ENCODE data around the gene MSH5.

The MSH5 gene

GRCh38 chr6:31713465-31713864 lies 26.3 kb upstream of the MSH5 start:
- DNase-seq, result no peak

GRCh38 chr6:31713991-31714684 lies 25.7 kb upstream of the MSH5 start:
- no peak for DNase-seq

- DNase-seq, result no peak
Observed at GRCh38 chr6:31715022-31715958, 24.5 kb upstream of the MSH5 start, which contains the start of gene LY6G6D. LY6G6D (plus strand) TSS chr6:31715348; CDS start chr6:31715356, 8 bp downstream.

GRCh38 chr6:31717499-31718222 lies 22.1 kb upstream of the MSH5 start:
- DNase-seq, result no peak

GRCh38 chr6:31718265-31718664 lies 21.5 kb upstream of the MSH5 start:
- no peak for DNase-seq

- no peak for DNase-seq
Observed at GRCh38 chr6:31719001-31719400, 20.8 kb upstream of the MSH5 start.

GRCh38 chr6:31720196-31720770 lies 19.5 kb upstream of the MSH5 start:
- no peak for DNase-seq

GRCh38 chr6:31721351-31722020 lies 18.3 kb upstream of the MSH5 start, which contains the start of gene LY6G6C:
LY6G6C (minus strand) TSS chr6:31721746; CDS start chr6:31721679, 67 bp downstream.
- no peak for DNase-seq

GRCh38 chr6:31722173-31722572 lies 17.6 kb upstream of the MSH5 start:
- no peak for DNase-seq

- DNase-seq, result peak; percentile 86
Observed at GRCh38 chr6:31723245-31723979, 16.4 kb upstream of the MSH5 start, which contains the start of gene MPIG6B. MPIG6B (plus strand) TSS chr6:31723373; CDS start chr6:31723384, 11 bp downstream.

GRCh38 chr6:31723980-31724691 lies 15.7 kb upstream of the MSH5 start:
- no peak for DNase-seq

GRCh38 chr6:31725502-31726350 lies 14.1 kb upstream of the MSH5 start:
- DNase-seq, result peak; percentile 74

GRCh38 chr6:31727034-31727716 lies 12.6 kb upstream of the MSH5 start:
- peak; percentile 93 for DNase-seq

GRCh38 chr6:31727717-31728671 lies 11.8 kb upstream of the MSH5 start:
- DNase-seq, result no peak

GRCh38 chr6:31728767-31729514 lies 10.9 kb upstream of the MSH5 start, which contains the start of gene DDAH2:
DDAH2 (minus strand) TSS chr6:31729299; CDS start chr6:31729161, 138 bp downstream.
- no peak for DNase-seq

GRCh38 chr6:31729515-31729978 lies 10.3 kb upstream of the MSH5 start:
- DNase-seq, result peak; percentile 94
